BE2C (cell line): ENCODE data around the gene THG1L.
"Not testable (repeated sequence)": the region's sequence is repeated elsewhere in the genome, so short reads cannot be mapped to it uniquely, and the experiment has no call there.

Source experiments
- DNase-seq: peaks from one replicate; pipeline ENCODE4 v3.0.0-alpha.2; 2020
- H3K27me3 ChIP-seq: fragments of 250-450 bp; sonication (Bioruptor Pico); 2 replicates; pipeline ENCODE4 v1.5.1; 2020; ENCODE audit warnings: mild to moderate bottlenecking
- H3K36me3 ChIP-seq: fragments of 250-450 bp; sonication (Bioruptor Pico); 2 replicates; pipeline ENCODE4 v1.5.1; 2020; ENCODE audit warnings: mild to moderate bottlenecking
- H3K4me1 ChIP-seq: fragments of 250-450 bp; sonication (Bioruptor Pico); 2 replicates; pipeline ENCODE4 v1.5.1; 2020
- H3K4me3 ChIP-seq: 2 replicates; pipeline ENCODE4 v1.5.1; 2011; ENCODE audit warnings: low read depth, low read length
- H3K9me3 ChIP-seq: fragments of 250-450 bp; sonication (Bioruptor Pico); 2 replicates; pipeline ENCODE4 v1.5.1; 2020
- TF ChIP-seq, protein P1 (sequence below): IDR thresholded peaks from 2 replicates; pipeline ENCODE4 v1.5.1; 2012; ENCODE audit warnings: mild to moderate bottlenecking, low read depth, low read length

Gene THG1L

DNA sequence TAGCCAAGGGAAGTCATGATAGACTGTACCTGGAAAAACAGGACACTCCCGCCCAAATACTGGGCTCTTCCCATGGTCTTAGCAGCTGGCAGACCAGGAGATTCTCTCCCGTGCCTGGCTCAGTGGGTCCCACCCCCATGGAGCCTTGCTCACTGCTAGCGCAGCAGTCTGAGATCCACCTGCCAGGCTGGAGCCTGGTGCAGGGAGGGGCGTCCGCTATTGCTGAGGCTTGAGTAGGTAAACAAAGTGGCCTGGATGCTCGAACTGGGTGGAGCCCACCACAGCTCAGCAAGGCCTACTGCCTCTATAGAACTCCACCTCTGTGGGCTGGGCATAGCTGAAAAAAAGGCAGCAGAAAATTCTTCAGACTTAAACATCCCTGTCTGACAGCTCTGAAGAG is 10.1 kb upstream of the THG1L start:
- Histone ChIP-seq H3K9me3 (no peaks in the 10 kb centered on the region), H3K27me3 (no peaks in the 10 kb centered on the region), H3K4me3 (no peak overlapping the region), H3K4me1 (no peaks in the 10 kb centered on the region), H3K36me3 (no peaks in the 10 kb centered on the region)
- DNase-seq = no peak
- TF ChIP-seq, protein P1, sequence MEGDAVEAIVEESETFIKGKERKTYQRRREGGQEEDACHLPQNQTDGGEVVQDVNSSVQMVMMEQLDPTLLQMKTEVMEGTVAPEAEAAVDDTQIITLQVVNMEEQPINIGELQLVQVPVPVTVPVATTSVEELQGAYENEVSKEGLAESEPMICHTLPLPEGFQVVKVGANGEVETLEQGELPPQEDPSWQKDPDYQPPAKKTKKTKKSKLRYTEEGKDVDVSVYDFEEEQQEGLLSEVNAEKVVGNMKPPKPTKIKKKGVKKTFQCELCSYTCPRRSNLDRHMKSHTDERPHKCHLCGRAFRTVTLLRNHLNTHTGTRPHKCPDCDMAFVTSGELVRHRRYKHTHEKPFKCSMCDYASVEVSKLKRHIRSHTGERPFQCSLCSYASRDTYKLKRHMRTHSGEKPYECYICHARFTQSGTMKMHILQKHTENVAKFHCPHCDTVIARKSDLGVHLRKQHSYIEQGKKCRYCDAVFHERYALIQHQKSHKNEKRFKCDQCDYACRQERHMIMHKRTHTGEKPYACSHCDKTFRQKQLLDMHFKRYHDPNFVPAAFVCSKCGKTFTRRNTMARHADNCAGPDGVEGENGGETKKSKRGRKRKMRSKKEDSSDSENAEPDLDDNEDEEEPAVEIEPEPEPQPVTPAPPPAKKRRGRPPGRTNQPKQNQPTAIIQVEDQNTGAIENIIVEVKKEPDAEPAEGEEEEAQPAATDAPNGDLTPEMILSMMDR = no peak

DNA sequence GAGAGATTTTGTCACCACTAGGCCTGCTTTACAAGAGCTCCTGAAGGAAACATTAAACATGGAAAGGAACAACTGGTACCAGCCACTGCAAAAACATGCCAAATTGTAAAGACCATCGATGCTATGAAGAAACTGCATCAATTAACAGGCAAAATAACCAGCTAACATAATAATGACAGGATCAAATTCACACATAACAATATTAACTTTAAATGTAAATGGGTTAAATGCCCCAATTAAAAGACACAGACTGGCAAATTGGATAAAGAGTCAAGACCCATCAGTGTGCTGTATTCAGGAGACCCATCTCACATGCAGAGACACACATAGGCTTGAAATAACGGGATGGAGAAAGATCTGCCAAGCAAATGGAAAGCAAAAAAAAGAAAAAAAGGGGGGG is 8.3 kb upstream of the THG1L start:
- not testable (repeated sequence) for H3K4me3 ChIP-seq, H3K9me3 ChIP-seq, DNase-seq, H3K4me1 ChIP-seq, H3K27me3 ChIP-seq, H3K36me3 ChIP-seq

DNA sequence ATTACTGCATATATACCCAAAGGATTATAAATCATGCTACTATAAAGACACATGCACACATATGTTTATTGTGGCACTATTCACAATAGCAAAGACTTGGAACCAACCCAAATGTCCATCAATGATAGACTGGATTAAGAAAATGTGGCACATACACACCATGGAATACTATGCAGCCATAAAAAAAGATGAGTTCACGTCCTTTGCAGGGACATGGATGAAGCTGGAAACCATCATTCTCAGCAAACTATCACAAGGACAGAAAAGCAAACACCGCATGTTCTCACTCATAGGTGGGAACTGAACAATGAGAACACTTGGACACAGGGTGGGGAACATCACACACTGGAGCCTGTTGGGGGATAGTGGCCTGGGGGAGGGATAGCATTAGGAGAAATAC is 4.6 kb upstream of the THG1L start:
- H3K27me3 ChIP-seq, H3K4me3 ChIP-seq, DNase-seq, H3K36me3 ChIP-seq, H3K4me1 ChIP-seq, H3K9me3 ChIP-seq: not testable (repeated sequence)

DNA sequence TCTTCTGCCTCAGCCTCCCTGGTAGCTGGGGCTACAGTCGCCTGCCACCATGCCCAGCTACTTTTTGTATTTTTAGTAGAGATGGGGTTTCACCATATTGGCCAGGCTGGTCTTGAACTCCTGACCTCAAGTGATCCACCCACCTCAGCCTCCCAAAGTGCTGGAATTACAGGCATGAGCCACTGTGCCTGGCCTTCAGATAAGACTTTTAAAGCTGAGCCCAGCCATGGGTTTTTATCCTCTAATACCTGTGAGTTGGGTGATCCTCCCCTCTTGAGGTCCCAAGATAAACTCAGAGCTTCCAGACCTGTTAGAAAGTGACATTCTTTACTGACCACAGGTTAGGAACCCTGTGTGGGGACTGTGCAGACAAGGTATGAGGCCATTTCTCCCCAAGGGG is 3.4 kb upstream of the THG1L start:
- not testable (repeated sequence) for H3K27me3 ChIP-seq, H3K4me3 ChIP-seq, H3K36me3 ChIP-seq, H3K4me1 ChIP-seq, H3K9me3 ChIP-seq, DNase-seq

DNA sequence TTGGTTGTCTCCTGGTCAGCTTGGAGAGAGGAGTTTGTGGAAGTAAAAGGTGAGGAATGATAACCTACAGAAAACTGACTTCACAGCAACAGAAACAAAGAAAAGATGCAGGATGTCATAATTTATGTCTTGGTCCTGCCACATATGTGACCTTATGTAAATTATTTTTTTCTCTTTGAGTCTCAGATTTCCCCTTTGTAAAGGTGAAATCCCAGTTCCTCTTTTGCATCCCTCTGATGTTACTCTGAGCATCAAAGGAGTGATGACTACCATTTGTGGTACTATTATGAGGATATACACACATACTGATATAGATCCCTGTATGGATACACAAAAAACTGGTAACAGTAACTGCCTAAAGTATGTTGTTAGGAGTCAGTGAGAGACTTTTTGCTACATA is 1.4 kb upstream of the THG1L start:
- Histone ChIP-seq H3K4me3 (no peak overlapping the region), H3K27me3 (no peaks in the 10 kb centered on the region), H3K9me3 (no peaks in the 10 kb centered on the region), H3K36me3 (peaks cover 9% of the 10 kb centered on the region), H3K4me1 (peaks cover 3% of the 10 kb centered on the region; the same call in 1 of the 2 replicates)
- TF ChIP-seq, protein P1 = no peak
- DNase-seq = no peak

DNA sequence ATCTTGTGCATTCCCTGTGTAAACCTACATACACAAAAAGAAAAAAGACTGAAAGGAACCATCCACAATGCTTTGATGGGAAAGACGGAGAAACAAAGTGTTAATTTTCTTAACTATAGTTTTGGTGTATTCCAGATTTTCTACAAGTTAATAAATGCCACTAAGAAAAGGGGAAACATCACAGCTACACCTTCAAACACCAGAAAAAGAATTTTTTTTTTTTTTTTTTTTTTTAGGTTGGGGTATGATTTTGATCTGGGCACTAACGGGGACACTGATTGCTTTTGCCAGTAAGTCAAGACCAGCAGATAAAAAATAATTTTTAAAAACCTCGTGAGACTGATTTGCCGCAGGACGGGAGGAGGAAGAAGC is 334 bp upstream of the THG1L start:
- DNase-seq = no peak
- Histone ChIP-seq H3K9me3 (no peaks in the 10 kb centered on the region), H3K36me3 (peaks cover 15% of the 10 kb centered on the region), H3K4me3 (peak overlapping the region; percentile 74), H3K27me3 (no peaks in the 10 kb centered on the region), H3K4me1 (peaks cover 3% of the 10 kb centered on the region; the same call in 1 of the 2 replicates)
- TF ChIP-seq, protein P1 = no peak

DNA sequence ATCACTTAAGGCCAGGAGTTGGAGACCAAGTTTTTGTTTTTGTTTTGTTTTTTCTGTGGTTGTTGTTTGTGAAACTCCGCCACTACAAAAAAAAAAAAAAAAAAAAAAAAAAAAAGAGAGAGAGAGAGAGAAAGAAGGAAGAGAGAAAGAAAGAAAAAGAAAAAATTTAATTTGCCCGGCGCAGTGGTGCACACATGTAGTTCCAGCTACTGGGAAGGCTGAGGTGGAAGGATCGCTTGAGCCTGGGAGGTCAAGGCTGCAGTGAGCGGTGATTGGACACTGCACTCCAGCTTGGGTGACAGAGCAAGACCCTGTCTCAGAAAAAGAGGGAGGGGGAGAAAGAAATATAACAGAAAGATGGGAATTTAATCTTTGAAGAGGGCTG is 902 bp downstream of the THG1L start:
- DNase-seq = no peak
- H3K27me3 ChIP-seq = no peaks in the 10 kb centered on the region
- H3K4me1 ChIP-seq = peaks cover 3% of the 10 kb centered on the region; the same call in 1 of the 2 replicates
- no peaks in the 10 kb centered on the region for H3K9me3 ChIP-seq
- peak overlapping the region; percentile 74 for H3K4me3 ChIP-seq
- peaks cover 18% of the 10 kb centered on the region for H3K36me3 ChIP-seq
- TF ChIP-seq, protein P1 = no peak

DNA sequence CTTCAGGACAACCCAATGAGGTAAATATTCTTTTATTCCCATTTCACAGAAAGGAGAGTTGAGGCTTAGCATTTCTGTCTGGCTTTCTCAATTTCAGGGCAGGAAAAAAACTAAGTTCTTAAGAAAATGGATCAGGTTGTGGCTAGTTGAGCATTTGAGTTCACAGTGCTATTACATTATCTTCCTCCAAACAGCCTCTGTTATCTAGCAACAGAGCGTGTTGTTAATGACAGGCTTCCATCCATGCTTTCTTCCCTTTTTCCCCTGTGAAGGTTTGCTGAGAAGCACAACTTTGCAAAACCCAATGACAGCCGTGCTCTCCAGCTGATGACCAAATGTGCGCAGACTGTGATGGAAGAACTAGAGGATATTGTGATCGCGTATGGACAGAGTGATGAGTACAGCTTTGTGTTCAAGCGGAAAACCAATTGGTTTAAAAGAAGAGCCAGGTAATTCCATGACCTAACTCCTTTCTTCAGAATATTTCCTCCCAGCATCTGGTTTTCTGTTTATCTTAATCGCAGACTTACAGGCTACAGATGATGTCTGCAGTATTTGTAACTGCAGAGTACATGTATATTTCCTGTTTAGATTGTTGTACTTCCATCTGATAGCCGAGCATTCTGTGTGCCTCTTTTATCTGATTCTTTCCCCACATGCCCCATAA is 1.5 kb downstream of the THG1L start:
- Histone ChIP-seq H3K27me3 (no peaks in the 10 kb centered on the region), H3K4me1 (peaks cover 3% of the 10 kb centered on the region; the same call in 1 of the 2 replicates), H3K9me3 (no peaks in the 10 kb centered on the region), H3K36me3 (peaks cover 20% of the 10 kb centered on the region), H3K4me3 (no peak overlapping the region)
- TF ChIP-seq, protein P1 = no peak
- DNase-seq = no peak
